ENCODE measurements around the gene ADAMTS13.
A peak's percentile ranks its signal among the peaks of the same experiment; 100 is the strongest.

Gene ADAMTS13

DNA sequence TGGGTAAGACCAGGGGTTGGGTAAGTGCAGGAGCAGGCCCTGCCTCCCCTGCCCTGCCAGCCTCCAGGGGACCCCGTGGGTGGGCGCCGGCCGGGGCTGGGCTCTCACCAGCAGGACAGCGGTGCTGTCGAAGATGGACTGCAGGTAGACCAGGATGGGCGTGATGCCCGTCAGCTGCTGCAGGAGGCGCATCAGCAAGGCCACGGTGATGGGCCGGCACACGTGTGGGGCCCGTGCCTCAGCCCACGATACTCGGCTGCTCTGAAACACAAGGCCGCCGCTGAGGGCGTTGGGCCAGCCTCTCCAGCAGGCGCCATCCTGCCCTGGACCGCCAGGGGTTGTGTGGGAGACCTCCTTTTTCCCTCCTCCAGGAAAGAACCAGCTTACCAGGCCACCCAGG is 52.7 kb downstream of the ADAMTS13 start:
- DNase-seq = no peak

DNA sequence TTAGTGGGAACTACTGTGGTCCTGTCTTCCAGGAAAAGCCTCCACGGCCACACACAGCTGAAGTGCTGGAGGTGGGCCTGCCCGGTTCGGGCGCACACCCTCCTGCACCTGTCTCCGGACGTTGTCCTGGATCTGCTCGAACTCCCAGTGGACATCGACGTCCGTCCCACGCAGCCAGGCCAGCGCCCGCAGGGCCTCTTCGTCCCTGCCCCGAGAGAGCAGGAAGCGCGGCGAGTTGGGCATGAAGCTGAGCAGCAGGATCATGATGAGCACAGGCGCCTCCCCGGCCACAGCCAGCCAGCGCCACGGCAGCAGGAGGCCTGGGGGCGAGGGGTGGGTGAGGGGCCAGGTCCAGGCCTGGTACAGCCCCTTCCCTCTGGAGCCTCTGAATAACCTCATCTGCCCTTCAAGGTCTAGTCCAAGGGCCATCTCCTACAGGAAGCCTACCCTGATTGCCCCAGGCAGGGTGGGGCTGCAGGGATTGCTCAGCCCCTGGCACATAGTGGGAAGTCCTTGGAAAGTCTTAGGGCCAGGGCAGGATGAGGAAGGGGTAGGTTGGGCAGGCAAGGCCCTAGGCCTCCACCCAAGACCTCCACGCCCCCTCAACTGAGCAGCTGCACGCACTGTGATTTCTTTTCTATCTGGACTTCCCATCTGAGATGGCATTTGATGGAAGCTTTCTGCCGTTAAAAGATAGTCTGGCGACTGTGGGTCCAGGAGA is 53.3 kb downstream of the ADAMTS13 start:
- DNase-seq = no peak

DNA sequence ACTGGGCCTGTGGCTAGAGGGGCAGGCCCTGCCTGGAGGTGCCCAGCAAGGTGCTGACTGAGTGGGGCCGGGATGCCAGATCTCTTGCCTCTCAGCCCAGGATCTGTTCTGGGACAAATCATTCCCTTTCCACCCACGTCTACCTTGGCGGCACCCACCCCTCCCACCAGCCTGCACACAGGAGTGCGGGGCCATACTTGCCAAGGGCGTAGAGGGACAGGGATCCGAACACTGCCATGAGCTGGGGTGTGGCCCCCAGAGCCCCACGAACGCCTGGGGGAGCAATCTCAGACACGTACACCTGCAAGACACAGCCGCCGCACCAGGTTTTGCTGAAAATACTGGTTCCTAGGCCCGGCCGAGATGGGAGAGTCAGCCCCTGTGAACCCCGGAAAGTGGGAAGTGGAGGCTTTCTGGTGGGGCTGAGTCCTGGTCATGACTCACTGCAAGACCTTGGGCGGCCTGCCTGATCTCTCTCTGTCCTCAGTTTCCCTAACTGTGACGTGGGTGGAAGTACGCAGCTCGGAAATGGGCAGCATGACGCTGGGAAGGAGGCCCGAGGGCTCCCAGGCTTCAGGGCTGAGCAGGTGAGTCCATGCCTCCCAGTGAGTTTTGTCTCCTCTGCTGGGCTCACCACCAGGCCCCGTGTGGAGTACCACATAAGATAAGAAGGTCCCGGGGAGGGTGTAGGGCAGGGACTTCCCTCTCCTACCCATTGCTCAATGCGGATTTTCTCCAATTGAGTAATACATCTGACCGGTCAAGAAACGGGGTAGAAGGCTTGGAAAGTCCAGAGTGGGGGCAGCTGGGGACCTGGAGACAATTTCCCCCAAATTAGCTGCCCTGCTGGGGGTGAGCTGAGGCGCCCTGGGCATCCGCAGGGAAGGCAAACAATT is 54.1 kb downstream of the ADAMTS13 start:
- DNase-seq = no peak

DNA sequence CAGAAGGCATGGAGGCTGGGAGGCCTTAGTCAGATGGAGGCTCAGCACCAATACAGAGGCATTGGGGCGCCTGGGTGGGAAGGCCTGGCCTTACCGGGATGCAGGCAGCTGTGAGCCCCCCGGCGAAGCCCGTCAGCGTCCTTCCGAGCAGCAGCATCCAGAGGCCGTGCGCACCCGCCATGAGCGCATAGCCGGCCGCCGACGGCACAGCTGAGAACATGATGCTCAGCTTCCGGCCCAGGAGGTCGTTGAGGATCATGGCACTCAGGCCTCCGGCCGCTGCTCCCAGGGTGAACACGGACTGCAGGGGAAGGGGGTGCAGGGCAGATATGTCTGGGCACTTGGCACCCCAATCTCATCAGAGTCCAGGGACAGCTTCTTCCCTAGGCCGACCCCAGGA is 54.8 kb downstream of the ADAMTS13 start:
- no peak for DNase-seq

DNA sequence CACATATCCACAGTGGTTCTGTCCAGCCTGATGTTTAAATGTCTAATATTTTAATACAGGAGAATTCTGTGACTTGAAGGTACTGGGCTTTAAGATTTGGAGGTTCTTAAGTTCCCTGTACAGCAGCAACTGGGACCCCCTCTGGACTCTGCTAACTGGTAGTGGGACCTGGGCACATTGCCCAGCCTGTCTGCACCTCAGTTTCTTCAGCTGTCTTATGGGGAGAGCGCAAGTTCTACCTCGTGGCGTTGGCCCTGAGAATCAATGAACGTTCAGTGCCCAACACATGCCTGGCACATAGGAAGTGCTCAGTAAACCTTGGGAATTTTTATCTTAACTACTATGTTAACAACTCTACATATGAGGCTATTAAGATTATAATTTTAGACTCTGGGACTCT is 55.3 kb downstream of the ADAMTS13 start:
- DNase-seq = no peak

DNA sequence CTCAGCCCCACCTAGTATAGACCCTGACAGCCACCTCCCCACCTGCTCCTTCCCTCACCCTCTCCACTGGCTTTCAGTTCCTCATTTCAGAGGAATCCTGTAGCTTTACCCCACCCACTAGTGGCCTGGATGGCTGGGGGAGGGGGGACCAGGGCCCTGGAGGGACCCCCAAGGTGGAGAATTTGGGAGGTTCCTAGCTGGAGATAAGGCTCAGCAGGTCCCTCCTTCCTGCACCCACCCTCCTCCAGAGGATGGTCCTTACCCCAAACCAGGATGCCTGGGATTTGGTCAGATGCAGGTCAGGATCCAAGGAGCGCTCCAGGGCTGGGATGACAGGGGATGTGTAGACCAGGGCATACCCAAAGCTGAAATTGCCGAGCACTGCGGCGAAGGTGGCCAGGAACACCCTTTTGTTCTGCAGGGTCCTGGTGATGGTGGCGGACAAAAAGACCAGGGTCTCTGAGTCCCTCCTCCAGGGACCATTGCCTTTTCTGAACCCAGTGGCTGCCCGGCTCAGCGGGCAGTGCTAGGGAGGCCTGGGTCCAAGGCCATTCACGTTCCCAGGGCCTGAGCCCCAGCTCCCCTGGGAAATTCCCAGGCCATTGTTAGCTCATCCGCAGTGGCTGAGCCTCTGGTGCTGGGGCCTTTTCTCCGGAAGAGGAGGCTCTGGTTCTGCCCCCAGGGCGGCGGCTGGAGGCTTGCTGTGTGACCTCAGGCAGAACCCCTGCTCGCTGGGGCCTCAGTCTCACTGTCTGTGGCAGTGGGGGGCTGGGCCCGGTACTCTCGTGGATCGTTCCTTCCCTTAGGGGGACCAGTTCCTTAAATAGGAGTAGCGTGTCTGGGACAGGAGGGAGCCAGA is 56.1 kb downstream of the ADAMTS13 start:
- no peak for DNase-seq

DNA sequence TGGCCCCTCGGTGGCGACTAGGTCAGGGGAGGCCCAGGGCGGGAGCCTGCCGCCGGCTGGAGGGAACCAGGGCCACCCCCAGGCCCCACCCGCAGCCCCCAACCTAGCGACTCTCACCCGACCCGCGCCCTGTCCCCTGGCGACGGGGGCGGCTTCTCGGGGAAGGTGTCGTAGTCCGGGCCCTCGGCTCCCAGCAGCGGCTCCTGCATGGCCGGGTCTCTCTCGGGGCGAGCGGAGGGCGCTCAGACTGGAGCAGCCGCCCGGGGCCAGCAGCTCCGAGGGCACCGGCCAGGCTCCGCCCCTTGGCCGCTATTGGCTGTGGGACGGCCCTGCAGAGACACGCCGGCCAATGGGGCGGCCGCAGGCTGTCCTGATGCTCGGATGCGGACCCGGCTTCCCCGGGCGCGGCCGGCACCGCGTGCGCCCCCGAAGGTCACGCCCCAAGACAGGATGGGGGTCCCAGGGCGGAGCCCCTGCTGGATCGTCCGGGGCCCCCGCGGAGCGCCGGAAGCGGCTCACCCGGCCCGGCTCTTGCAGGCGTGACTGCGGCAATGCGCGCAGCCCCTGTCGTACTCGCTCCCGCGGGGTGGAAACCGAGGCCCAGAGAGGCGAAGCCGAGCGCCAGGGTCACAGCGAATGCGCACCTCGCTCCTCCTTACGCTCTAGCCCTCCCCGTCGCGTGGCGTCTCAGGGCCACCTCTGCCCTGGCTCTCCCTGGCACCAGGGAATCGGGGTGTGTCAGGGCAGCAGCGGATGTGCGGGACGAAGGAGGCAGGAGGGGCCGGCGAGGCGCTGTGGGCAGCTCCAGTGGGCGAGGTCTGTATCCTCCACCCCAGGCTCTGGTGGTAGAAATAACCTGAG is 56.9 kb downstream of the ADAMTS13 start, which contains the start of gene SLC2A6:
Gene SLC2A6 (minus strand): TSS at position 249 of the 861 bp plus-strand sequence. CDS start 40 bp downstream, at position 209.
- peak; percentile 83 for DNase-seq

DNA sequence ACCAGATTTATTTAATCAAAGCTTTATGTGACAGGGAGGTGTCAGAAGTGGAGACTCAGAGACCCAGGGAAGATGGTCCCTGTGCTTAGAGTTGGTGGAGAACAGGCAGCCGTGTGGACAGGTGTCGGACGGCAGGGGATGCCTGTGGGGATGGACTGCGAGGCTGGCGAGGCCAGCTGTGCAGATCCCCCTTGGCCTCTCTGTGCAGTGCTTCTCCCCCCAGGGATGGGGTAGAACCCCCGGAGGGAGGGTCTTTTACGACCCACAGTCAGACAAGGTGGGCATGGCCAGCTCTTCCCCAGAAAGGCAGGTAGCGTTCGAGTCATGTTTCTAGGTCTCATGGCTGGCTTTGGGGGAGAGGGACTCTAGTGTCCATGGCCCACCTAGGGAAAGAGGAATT is 61.4 kb downstream of the ADAMTS13 start:
- no peak for DNase-seq

DNA sequence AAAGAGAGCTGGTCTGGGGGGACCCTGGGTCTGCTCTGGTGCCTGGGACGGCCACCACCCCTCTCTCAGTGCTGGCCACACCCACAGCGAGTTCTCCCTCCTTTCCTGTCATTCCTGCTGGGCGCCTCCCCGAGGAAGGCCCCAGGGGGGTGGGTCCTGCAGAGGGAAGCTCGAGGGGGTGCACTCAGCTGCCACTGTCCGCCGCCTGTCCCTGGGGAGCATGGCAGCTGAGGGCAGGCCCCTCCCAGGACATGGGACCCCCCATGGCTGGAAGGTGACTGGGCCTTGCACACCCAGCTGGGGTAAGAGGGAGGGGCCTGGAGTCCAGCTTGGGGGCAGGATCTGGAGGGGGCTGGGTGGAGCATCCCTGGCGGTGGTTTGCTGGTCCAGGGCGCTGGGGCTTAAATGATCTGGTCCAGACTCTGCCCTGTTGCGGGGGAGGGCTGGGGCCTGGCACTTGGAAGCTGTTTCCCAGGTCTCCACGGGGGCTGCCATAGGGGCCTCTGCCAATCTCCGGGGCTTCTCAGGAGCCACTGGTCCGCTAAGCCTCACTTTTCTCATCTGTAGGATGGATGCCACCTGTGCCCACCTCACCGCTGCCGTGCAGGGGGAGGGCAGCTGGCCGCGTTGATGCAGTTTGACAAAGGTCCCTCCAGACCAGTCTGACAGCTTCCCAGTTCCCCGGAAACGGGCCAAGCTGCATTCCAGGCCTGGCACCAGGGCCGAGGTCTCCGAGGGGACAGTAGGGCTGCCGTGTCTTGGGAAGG is 62.7 kb downstream of the ADAMTS13 start:
- DNase-seq = no peak

DNA sequence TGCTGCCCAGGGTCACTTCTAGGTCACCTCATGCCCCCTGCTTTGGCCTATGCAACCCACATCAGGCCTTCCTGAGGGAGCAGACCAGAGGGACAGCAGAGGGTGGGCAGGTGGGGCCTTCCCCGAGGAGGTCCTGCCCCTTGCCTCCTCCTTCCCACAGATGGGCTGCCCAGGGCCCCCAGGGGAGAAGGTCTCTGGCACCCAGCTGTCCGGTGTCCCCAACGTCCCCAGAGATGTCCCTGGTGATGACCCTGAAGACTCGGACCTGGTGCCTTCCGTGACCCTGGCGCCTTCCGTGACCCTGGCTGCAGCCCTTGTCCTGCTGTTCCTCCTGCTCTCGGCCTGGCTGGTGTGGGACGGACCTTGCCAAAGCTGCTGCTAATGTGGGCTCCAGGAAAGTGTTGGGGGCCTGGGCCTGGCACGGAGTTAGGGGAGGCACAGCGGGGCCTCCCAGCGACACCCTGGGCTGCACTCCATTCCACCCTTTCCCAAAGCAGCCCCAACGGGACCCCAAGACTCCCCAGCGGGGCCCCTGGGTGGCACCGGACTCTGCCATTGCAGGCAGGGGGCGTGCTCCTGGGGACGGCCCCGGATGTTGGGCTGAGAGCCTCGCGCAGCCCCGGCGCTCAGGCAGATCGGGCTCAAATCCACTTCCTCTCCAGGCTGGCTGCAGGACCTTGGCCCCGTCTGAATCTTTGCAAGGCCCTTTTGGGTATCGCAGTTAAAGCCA is 63.5 kb downstream of the ADAMTS13 start:
- DNase-seq = no peak

DNA sequence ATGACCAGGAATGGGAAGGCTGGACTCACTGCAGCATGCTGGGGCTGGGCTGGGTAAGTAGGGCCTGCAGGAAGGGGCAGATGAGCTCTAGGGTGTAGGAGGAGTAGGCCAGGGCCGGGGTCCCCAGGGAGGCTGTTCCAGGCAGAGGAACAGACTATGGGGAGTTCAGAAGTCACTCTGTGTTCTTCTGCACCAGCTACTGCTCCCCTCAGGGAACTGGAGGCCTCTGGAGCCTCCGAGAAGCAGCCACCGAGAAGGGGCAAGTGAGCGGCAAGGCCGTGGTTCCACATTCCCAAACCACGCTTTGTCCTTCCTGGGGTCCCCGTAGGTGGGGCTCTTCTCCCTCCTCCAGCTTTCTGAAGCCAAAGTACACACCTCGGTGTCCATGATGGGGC is 65.2 kb downstream of the ADAMTS13 start:
- no peak for DNase-seq

DNA sequence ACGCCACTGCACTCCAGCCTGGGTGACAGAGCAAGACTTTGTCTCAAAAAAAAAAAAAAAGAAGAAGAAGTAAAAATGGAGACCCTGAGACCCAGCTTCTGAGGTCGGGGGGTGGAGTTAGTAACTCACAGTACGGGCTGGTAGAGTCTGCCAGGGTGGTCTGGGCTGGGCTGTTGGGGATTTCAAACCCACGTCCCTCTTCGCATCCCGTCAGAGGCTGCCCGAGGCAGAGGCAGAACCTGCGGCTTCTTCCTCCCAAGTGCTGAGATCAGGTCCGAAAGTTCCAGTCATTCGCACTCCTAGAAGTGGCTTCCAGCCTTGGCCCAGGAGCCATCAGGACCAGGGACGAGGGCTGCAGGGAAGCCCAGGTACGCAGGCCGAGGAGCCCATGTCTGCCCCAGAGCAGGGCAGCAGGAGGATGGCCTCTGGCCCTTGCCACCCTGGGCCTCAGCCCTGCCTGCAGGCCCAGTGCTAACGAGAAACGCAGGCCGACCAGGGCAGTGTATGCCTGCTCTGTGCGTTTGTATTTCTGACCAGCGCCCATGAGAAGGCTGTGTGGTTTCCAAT is 66.6 kb downstream of the ADAMTS13 start:
- no peak for DNase-seq

DNA sequence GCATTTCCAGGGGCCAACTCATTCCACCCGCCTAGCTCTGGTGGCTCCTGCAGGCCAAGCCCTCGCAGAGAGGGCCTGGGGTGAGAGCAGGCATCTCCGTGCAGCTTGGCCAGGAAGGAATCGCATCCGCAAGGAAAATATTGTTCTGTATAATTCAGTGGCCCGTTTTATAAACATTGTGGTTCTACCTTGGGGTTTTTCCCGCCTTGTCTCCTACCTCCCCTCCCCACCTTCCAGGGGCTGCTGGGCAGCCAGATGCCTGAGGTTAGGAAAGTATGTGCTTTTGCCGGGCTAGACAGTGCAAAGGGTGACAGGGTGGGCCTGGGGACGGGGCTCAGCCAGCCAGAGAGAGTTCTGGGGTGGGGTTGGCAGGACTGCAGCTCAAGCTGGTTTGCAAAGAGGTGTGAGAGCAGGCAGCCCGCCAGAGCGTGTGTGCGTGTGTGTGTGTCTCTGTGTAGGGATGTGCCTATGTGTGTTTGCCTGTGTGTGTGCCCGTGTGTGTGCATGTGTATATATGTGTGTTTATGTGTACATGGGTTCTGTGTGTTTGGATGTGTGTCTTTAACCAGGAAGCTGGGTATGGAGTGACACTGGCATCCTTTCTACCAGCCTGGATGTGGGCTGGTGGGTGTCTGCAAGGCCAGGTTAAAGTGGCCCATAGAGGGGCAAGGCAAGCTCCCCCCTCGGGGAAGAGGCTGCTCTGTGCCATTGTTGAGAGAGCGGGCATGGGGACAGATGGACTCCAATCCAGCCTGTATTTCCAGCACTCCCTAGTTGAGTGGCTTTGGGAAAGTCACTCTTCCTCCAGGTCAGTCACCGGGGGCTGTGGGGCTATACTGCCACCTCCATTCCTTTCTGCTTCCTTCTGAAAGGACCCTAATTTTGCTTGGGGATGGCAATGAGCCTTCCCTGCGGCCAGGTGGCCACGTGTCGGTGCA is 67.4 kb downstream of the ADAMTS13 start:
- no peak for DNase-seq

DNA sequence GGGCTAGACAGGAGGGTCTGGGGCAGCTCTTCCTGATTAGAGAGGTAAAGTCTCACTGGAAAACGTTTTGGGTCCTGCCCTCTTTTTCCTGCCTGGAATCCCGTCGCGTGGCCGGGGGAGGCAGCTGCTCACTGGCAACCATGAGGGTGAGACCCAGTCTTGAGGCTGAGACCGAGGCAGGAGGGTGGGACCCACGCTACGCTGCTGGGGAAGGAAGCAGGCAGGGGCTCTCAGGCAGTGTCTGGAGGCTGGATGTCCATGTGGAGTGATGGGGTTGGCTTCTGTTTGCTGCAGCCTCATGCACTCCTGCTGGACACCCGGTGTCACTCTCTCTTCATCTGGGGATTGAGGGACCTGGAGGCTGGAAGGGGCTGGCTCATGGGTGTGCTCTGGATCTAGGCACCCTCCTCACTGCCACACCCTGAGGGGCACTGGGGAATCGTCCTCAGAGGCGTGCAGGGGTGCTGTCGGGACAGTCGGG is 68.1 kb downstream of the ADAMTS13 start:
- DNase-seq = no peak

DNA sequence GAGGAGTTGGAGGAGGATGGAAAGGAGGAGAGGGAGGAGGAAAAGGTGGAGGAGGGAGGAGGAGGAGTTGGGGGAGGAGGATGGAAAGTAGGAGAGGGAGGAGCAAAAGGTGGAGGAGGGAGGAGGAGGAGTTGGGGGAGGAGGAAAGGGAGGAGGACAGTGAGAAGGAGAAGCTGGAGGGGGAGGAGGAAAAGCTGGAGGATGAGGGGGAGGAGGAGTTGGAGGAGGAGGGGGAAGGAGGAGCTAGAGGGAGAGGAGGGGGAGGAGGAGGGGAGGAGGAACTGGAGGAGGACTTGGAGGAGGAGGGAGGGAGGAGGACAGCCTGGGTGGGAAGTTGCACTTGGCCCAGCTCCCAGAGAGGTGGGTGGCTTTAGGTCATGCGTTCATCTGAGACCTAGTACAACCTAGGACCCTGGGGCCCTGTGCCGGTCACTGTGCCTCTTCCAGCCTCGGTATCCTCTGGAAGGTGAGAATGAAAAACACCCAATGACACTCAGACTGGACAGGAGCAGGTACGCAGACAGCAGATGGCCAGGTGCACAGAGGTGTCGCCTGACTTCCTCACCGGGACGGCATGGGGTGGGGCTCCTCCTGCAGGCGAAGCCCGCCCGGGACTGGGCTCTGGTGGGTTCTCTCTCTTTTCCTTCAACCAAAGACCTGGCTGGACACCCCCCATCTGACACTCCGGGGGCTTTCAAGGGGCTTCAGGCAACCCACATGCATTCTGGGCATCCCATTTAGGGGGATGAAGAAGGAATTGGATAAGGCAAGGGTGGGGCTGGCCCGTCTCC is 68.9 kb downstream of the ADAMTS13 start:
- DNase-seq = no peak

DNA sequence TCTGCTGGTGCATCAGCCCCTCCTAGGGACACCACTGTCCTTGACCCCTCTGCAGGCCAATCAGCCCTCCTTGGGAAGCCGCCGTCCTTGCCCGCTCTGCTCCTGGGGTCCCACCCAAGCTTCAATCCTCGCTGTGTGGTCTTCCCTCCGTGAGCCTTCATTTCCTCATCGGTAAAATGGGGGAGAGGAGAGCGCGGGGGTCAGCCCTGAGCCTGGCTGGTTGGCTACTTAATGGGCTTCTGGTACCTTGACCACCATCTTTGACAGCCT is 69.4 kb downstream of the ADAMTS13 start:
- DNase-seq = no peak

DNA sequence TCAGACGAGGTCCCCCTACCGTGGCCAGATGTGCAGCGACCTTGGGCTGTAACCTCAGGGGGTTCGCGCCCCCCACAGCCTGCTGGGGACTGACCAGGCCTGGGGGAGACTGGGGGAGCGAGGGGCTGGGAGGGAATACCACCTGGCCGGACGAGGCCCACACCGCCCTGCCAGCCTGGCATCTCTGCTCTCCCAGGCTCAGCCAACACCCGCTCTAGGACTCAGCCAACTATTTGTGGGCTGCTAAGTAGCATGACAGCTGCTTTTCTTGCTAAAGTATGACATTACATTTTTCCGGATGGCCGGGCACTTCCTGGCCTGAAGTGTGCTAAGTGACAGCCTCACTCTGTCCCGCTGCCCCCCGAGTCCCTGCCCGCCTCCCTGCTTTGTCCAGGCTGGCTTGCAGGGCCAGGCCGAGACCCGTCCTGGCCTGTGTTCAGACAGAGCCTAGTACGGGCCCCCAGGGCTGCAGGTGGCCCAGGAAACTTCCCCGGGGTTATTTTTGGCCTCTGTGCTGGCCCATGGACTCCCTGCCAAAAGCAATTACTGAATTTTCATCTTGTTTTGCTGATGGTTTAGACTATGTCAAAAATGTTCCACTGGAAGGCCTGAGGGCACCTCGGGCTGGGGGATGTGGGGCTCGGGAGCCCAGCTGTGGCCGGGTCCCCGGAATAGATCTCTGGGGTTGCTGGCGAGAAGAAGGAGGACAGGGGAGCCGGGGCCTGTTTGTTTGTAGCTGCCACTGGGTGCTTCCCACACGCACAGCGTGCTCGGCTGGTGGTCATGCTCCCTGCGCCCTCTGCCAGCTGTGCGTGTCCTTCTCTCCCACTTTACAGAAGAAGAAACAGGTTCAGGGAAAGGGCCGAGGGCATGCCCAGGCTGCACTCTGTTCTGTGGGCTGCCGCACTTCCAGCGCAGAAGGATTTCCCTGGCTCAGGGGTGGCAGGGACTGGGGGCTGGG is 70.2 kb downstream of the ADAMTS13 start:
- no peak for DNase-seq

Data from NCI-H1092 (cell line).